Nephron (organoid): ENCODE results near the gene FAM124B.

ENCODE experiments used
- H3K27ac Mint-ChIP-seq, 3 experiments: 2 replicates each; pipeline ENCODE4 v1.8.0; 2020; ENCODE audit warnings: mixed read lengths in 3 of 3, mild to moderate bottlenecking in 2 of 3, moderate library complexity in 1 of 3
- H3K27me3 Mint-ChIP-seq: 2 replicates; pipeline ENCODE4 v1.8.0; 2021; ENCODE audit warnings: low read depth, mild to moderate bottlenecking, moderate library complexity, mixed read lengths
- H3K36me3 Mint-ChIP-seq: 2 replicates; pipeline ENCODE4 v1.8.0; 2020; ENCODE audit warnings: low read depth, mixed read lengths
- H3K4me1 Mint-ChIP-seq: 2 replicates; pipeline ENCODE4 v1.8.0; 2020; ENCODE audit warnings: mixed read lengths
- H3K4me3 Mint-ChIP-seq, 3 experiments: 2 replicates each; pipeline ENCODE4 v1.8.0; 2020; ENCODE audit warnings: mild to moderate bottlenecking in 3 of 3, mixed read lengths in 3 of 3, moderate library complexity in 2 of 3
- H3K9me3 Mint-ChIP-seq: 2 replicates; pipeline ENCODE4 v1.8.0; 2020; ENCODE audit warnings: mixed read lengths
- CTCF ChIP-seq, 3 experiments: fragments of 200-600 bp; sonication (generic); IDR thresholded peaks; one replicate each; pipeline ENCODE4 v1.5.0; 2021; ENCODE audit warnings: antibody characterized with exemption in 3 of 3; ENCODE audit not compliant: unreplicated experiment in 3 of 3

The FAM124B gene

GRCh38 chr2:224333726-224334482 lies 68.0 kb downstream of the FAM124B start:
- Mint-ChIP-seq H3K4me3 (no peak overlapping the region), H3K27me3 (no peaks in the 10 kb centered on the region), H3K9me3 (no peaks in the 10 kb centered on the region), H3K27ac (no peak overlapping the region), H3K4me1 (no peaks in the 10 kb centered on the region), H3K36me3 (no peaks in the 10 kb centered on the region)
- TF ChIP-seq CTCF (IDR thresholded peaks at IDR 0.05; ENCODE audit: unreplicated experiment in 3 of 3) = no peak

- Mint-ChIP-seq H3K36me3 (no peaks in the 10 kb centered on the region), H3K27me3 (peaks cover 7% of the 10 kb centered on the region), H3K4me3 (no peak overlapping the region), H3K4me1 (no peaks in the 10 kb centered on the region), H3K27ac (no peak overlapping the region), H3K9me3 (no peaks in the 10 kb centered on the region)
- no peak for TF ChIP-seq CTCF (IDR thresholded peaks at IDR 0.05; ENCODE audit: unreplicated experiment in 3 of 3)
Observed at GRCh38 chr2:224331698-224332097, 70.2 kb downstream of the FAM124B start.

GRCh38 chr2:224328798-224329197 lies 73.1 kb downstream of the FAM124B start:
- Mint-ChIP-seq H3K4me1 (no peaks in the 10 kb centered on the region), H3K27me3 (peaks cover 7% of the 10 kb centered on the region), H3K4me3 (no peak overlapping the region), H3K9me3 (no peaks in the 10 kb centered on the region), H3K27ac (no peak overlapping the region), H3K36me3 (no peaks in the 10 kb centered on the region)
- no peak for TF ChIP-seq CTCF (IDR thresholded peaks at IDR 0.05; ENCODE audit: unreplicated experiment in 3 of 3)
